Adrenal gland (tissue), 5 donors: ENCODE data around the gene TAAR5.

Experiments used
- CTCF ChIP-seq, 6 experiments: fragments of 450-650 bp in 4 of 6; fragments of 200-600 bp in 2 of 6; sonication (generic) in 1 of 6; IDR thresholded peaks; 1 replicate in 5 of 6; 2 replicates in 1 of 6; pipeline versions ENCODE4 v1.5.1 to v1.8.0; 2016 to 2021; ENCODE audit warnings: antibody characterized with exemption in 6 of 6, mild to moderate bottlenecking in 2 of 6, moderate library complexity in 1 of 6
- POLR2A ChIP-seq, 2 donors: fragments of 450-650 bp; IDR thresholded peaks; one replicate each; pipeline ENCODE4 v1.6.1; 2017; ENCODE audit warnings: antibody characterized with exemption in 2 of 2, mild to moderate bottlenecking in 2 of 2, moderate library complexity in 1 of 2
- donor health status: DM: no; HTN: no; CAD: no.

GRCh38 chr6:132584698-132585097 is 4.8 kb downstream of the TAAR5 start:
- no peak for TF ChIP-seq CTCF (IDR thresholded peaks at IDR 0.05)
- no peak for TF ChIP-seq POLR2A (IDR thresholded peaks at IDR 0.05)
